Neural cell (in vitro differentiated cells): ENCODE results near the gene CDK7. TPM values are rescaled to one million over a fixed set of nuclear protein-coding genes. Genes with fewer than 3 reads are reported as not detected.

Experiments
- H2AFZ ChIP-seq: fragments of 200-600, 300-800 bp; sonication (generic), shearing (Covaris generic); 2 replicates; pipeline ENCODE4 v1.6.0; 2014; ENCODE audit warnings: low read depth, mild to moderate bottlenecking, antibody characterized with exemption, low read length, moderate library complexity
- H3F3A ChIP-seq: fragments of 200-600 bp; shearing (Covaris generic); 2 replicates; pipeline ENCODE4 v1.6.1; 2016; ENCODE audit warnings: mild to moderate bottlenecking, moderate library complexity, mixed read lengths, antibody characterized with exemption, low read length; ENCODE audit not compliant: insufficient read depth, poor library complexity, severe bottlenecking
- H3K27ac ChIP-seq: fragments of 200-600, 300-800 bp; sonication (generic), shearing (Covaris generic); 2 replicates; pipeline ENCODE4 v1.5.1; 2014; ENCODE audit warnings: mild to moderate bottlenecking, low read length, moderate library complexity
- H3K27me3 ChIP-seq: fragments of 300-800, 200-600 bp; sonication (generic), shearing (Covaris generic); 2 replicates; pipeline ENCODE4 v1.6.0; 2014; ENCODE audit warnings: mild to moderate bottlenecking, low read depth, low read length, moderate library complexity; ENCODE audit not compliant: insufficient read depth
- H3K36me3 ChIP-seq: fragments of 300-800, 200-600 bp; sonication (generic), shearing (Covaris generic); 2 replicates; pipeline ENCODE4 v1.5.1; 2014; ENCODE audit warnings: mild to moderate bottlenecking, antibody characterized with exemption, low read length, moderate library complexity; ENCODE audit not compliant: insufficient read depth
- H3K4me2 ChIP-seq: fragments of 300-800, 200-600 bp; sonication (generic), shearing (Covaris generic); 2 replicates; pipeline ENCODE4 v1.6.0; 2014; ENCODE audit warnings: mild to moderate bottlenecking, low read length
- H3K4me3 ChIP-seq: fragments of 300-800, 200-600 bp; sonication (generic), shearing (Covaris generic); 2 replicates; pipeline ENCODE4 v1.5.1; 2014; ENCODE audit warnings: mild to moderate bottlenecking, low read length, moderate library complexity
- H3K79me2 ChIP-seq: fragments of 200-600 bp; shearing (Covaris generic); replicated peaks from 2 replicates; pipeline ENCODE4 v1.6.0; 2014; ENCODE audit warnings: mild to moderate bottlenecking, low read length, moderate library complexity; ENCODE audit not compliant: insufficient read depth
- H3K9ac ChIP-seq: fragments of 300-800, 200-600 bp; sonication (generic), shearing (Covaris generic); 2 replicates; pipeline ENCODE4 v1.6.1; 2016; ENCODE audit warnings: mild to moderate bottlenecking, low read length, mixed read lengths
- H3K9me2 ChIP-seq: fragments of 200-600 bp; shearing (Covaris generic); 2 replicates; pipeline ENCODE4 v1.6.1; 2016; ENCODE audit warnings: mild to moderate bottlenecking, low read length, mixed read lengths; ENCODE audit not compliant: insufficient read depth
- H3K9me3 ChIP-seq: fragments of 200-600, 300-800 bp; sonication (generic), shearing (Covaris generic); 2 replicates; pipeline ENCODE4 v1.6.1; 2016; ENCODE audit warnings: mild to moderate bottlenecking, mixed run types, low read length, moderate library complexity, mixed read lengths
- H4K20me1 ChIP-seq: fragments of 200-600 bp; shearing (Covaris generic); 2 replicates; pipeline ENCODE4 v1.6.1; 2016; ENCODE audit warnings: mild to moderate bottlenecking, mixed run types; ENCODE audit not compliant: insufficient read depth
- CTCF ChIP-seq: fragments of 450-650 bp; IDR thresholded peaks from 2 replicates; pipeline ENCODE4 v1.5.1; 2014; ENCODE audit warnings: antibody characterized with exemption, mild to moderate bottlenecking, moderate library complexity; ENCODE audit not compliant: poor library complexity, severe bottlenecking
- EP300 ChIP-seq: fragments of 450-650 bp; conservative IDR thresholded peaks from 2 replicates; pipeline ENCODE4 v1.6.1; 2014; ENCODE audit warnings: antibody characterized with exemption, mild to moderate bottlenecking, moderate library complexity; ENCODE audit not compliant: poor library complexity, severe bottlenecking
- EZH2 ChIP-seq: fragments of 200-600, 300-800 bp; shearing (Covaris generic), sonication (generic); IDR thresholded peaks from 2 replicates; pipeline ENCODE4 v1.6.1; 2014; ENCODE audit warnings: antibody characterized with exemption, low read length, borderline replicate concordance, mild to moderate bottlenecking; ENCODE audit not compliant: insufficient read depth, poor library complexity, severe bottlenecking
- MXI1 ChIP-seq: fragments of 450-650 bp; conservative IDR thresholded peaks from 2 replicates; pipeline ENCODE4 v1.6.1; 2014; ENCODE audit warnings: antibody characterized with exemption, mild to moderate bottlenecking; ENCODE audit not compliant: poor library complexity, severe bottlenecking
- POLR2AphosphoS5 ChIP-seq: IDR thresholded peaks from 2 replicates; pipeline ENCODE4 v1.6.1; 2012
- RAD21 ChIP-seq: fragments of 450-650 bp; conservative IDR thresholded peaks from 2 replicates; pipeline ENCODE4 v1.6.1; 2014; ENCODE audit warnings: antibody characterized with exemption, mild to moderate bottlenecking, moderate library complexity
- SMC3 ChIP-seq: fragments of 450-650 bp; conservative IDR thresholded peaks from 2 replicates; pipeline ENCODE4 v1.6.1; 2014; ENCODE audit warnings: antibody characterized with exemption, mild to moderate bottlenecking, moderate library complexity; ENCODE audit not compliant: poor library complexity
- TAF1 ChIP-seq: IDR thresholded peaks from 2 replicates; pipeline ENCODE4 v1.6.1; 2012; ENCODE audit warnings: low read depth
- polyA plus RNA-seq: library from polyadenylated mRNA; depleted of rRNA; stranded (reverse); fragments of >200 nt; gene quantifications from 2 replicates; pipeline ENCODE4 v1.2.3, GENCODE V29; 2014
- TF ChIP-seq, protein P1 (sequence below): IDR thresholded peaks from 2 replicates; pipeline ENCODE4 v1.6.1; 2012; ENCODE audit warnings: borderline replicate concordance

Gene CDK7
- polyA plus RNA-seq, 1 donor from 2014 or later, result 44.2 TPM

GRCh38 chr5:69326365-69326764 is 91.7 kb downstream of the CDK7 start:
- H3K27me3 ChIP-seq, result no peaks in the 10 kb centered on the region
- no peaks in the 10 kb centered on the region for H3K9me2 ChIP-seq
- H3K36me3 ChIP-seq, result no peaks in the 10 kb centered on the region
- no peak overlapping the region for H3K27ac ChIP-seq
- no peaks in the 10 kb centered on the region for H3K9me3 ChIP-seq
- no peak overlapping the region for H3K4me3 ChIP-seq
- TF ChIP-seq POLR2AphosphoS5 (no peak), SMC3 (no peak), TAF1 (no peak), CTCF (no peak), EP300 (no peak), MXI1 (no peak), RAD21 (no peak), EZH2 (no peak)
- TF ChIP-seq, protein P1, sequence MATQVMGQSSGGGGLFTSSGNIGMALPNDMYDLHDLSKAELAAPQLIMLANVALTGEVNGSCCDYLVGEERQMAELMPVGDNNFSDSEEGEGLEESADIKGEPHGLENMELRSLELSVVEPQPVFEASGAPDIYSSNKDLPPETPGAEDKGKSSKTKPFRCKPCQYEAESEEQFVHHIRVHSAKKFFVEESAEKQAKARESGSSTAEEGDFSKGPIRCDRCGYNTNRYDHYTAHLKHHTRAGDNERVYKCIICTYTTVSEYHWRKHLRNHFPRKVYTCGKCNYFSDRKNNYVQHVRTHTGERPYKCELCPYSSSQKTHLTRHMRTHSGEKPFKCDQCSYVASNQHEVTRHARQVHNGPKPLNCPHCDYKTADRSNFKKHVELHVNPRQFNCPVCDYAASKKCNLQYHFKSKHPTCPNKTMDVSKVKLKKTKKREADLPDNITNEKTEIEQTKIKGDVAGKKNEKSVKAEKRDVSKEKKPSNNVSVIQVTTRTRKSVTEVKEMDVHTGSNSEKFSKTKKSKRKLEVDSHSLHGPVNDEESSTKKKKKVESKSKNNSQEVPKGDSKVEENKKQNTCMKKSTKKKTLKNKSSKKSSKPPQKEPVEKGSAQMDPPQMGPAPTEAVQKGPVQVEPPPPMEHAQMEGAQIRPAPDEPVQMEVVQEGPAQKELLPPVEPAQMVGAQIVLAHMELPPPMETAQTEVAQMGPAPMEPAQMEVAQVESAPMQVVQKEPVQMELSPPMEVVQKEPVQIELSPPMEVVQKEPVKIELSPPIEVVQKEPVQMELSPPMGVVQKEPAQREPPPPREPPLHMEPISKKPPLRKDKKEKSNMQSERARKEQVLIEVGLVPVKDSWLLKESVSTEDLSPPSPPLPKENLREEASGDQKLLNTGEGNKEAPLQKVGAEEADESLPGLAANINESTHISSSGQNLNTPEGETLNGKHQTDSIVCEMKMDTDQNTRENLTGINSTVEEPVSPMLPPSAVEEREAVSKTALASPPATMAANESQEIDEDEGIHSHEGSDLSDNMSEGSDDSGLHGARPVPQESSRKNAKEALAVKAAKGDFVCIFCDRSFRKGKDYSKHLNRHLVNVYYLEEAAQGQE, result no peak
- no peak overlapping the region for H2AFZ ChIP-seq
- no peaks in the 10 kb centered on the region for H3F3A ChIP-seq
- no peak overlapping the region for H3K9ac ChIP-seq
- no peaks in the 10 kb centered on the region for H3K79me2 ChIP-seq
- no peak overlapping the region for H3K4me2 ChIP-seq
- no peaks in the 10 kb centered on the region for H4K20me1 ChIP-seq

Other genes with a start within 250 kb of the CDK7 start
- 44.1 and 44.9 TPM in 2 replicates for gene SLC30A5, start 140.9 kb upstream of the CDK7 start, polyA plus RNA-seq
- gene CCNB1, start 67.7 kb upstream of the CDK7 start, polyA plus RNA-seq, result 13.0 and 20.3 TPM in 2 replicates
- gene CENPH, start 45.3 kb upstream of the CDK7 start, polyA plus RNA-seq, result 9.7 and 14.6 TPM in 2 replicates
- gene CCDC125, start 97.9 kb downstream of the CDK7 start, polyA plus RNA-seq, result 0.38 and 1.6 TPM in 2 replicates
- 91.0 and 93.5 TPM in 2 replicates for gene AK6, start 134.6 kb downstream of the CDK7 start, polyA plus RNA-seq
- gene TAF9, start 134.6 kb downstream of the CDK7 start, polyA plus RNA-seq, result 197 and 201 TPM in 2 replicates
- gene RAD17, start 134.9 kb downstream of the CDK7 start, polyA plus RNA-seq, result 51.8 and 54.8 TPM in 2 replicates
- gene MARVELD2, start 180.2 kb downstream of the CDK7 start, polyA plus RNA-seq, result 0.56 TPM in 1 of 2 replicates, not detected in the other